ENCODE results near the gene THRB.

THRB gene

GRCh38 chr3:24303057-24303754 lies 191.4 kb downstream of the THRB start:
- TF ChIP-seq EZH2phosphoT487 (IDR thresholded peaks at IDR 0.05; ENCODE audit: borderline replicate concordance) (no peak), CTCF (conservative IDR thresholded peaks at IDR 0.05; ENCODE audit: low read length) (no peak)
- Histone ChIP-seq H3K9ac (ENCODE audit: low read depth, low read length, poor library complexity, severe bottlenecking) (no peak overlapping the region), H2AFZ (ENCODE audit: low read length) (no peak overlapping the region), H3K9me2 (replicated peaks; ENCODE audit: low read depth, low read length) (no peaks in the 10 kb centered on the region), H3K4me3 (ENCODE audit: low read length, poor library complexity, severe bottlenecking) (no peak overlapping the region), H3K27me3 (ENCODE audit: insufficient read depth, low read length, poor library complexity, severe bottlenecking) (no peaks in the 10 kb centered on the region), H3F3A (ENCODE audit: low read depth) (no peaks in the 10 kb centered on the region), H3K4me1 (ENCODE audit: insufficient read depth, low read length, poor library complexity, severe bottlenecking) (no peaks in the 10 kb centered on the region), H3K79me2 (ENCODE audit: insufficient read depth, low read length) (no peaks in the 10 kb centered on the region), H3K9me3 (ENCODE audit: insufficient read depth, low read depth, low read length) (no peaks in the 10 kb centered on the region), H3K4me2 (ENCODE audit: low read depth, low read length, poor library complexity, severe bottlenecking) (no peak overlapping the region), H4K20me1 (ENCODE audit: insufficient read depth, low read length, poor library complexity, severe bottlenecking) (no peaks in the 10 kb centered on the region), H3K36me3 (ENCODE audit: insufficient read depth, low read length) (no peaks in the 10 kb centered on the region)

GRCh38 chr3:24302396-24302795 lies 192.3 kb downstream of the THRB start:
- no peaks in the 10 kb centered on the region for H3K27me3 ChIP-seq (ENCODE audit: insufficient read depth, low read length, poor library complexity, severe bottlenecking)
- H3K9me3 ChIP-seq (ENCODE audit: insufficient read depth, low read depth, low read length), result no peaks in the 10 kb centered on the region
- no peaks in the 10 kb centered on the region for H3K9me2 ChIP-seq (replicated peaks; ENCODE audit: low read depth, low read length)
- no peak overlapping the region for H2AFZ ChIP-seq (ENCODE audit: low read length)
- H3K4me2 ChIP-seq (ENCODE audit: low read depth, low read length, poor library complexity, severe bottlenecking), result no peak overlapping the region
- no peaks in the 10 kb centered on the region for H3K79me2 ChIP-seq (ENCODE audit: insufficient read depth, low read length)
- no peak for TF ChIP-seq CTCF (conservative IDR thresholded peaks at IDR 0.05; ENCODE audit: low read length)
- TF ChIP-seq EZH2phosphoT487 (IDR thresholded peaks at IDR 0.05; ENCODE audit: borderline replicate concordance), result no peak
- no peak overlapping the region for H3K4me3 ChIP-seq (ENCODE audit: low read length, poor library complexity, severe bottlenecking)
- H4K20me1 ChIP-seq (ENCODE audit: insufficient read depth, low read length, poor library complexity, severe bottlenecking), result no peaks in the 10 kb centered on the region
- no peaks in the 10 kb centered on the region for H3F3A ChIP-seq (ENCODE audit: low read depth)
- no peak overlapping the region for H3K9ac ChIP-seq (ENCODE audit: low read depth, low read length, poor library complexity, severe bottlenecking)
- H3K36me3 ChIP-seq (ENCODE audit: insufficient read depth, low read length), result no peaks in the 10 kb centered on the region
- no peaks in the 10 kb centered on the region for H3K4me1 ChIP-seq (ENCODE audit: insufficient read depth, low read length, poor library complexity, severe bottlenecking)

GRCh38 chr3:24300949-24301348 lies 193.7 kb downstream of the THRB start:
- H3K27me3 ChIP-seq (ENCODE audit: insufficient read depth, low read length, poor library complexity, severe bottlenecking), result no peaks in the 10 kb centered on the region
- H3K36me3 ChIP-seq (ENCODE audit: insufficient read depth, low read length), result no peaks in the 10 kb centered on the region
- no peak for TF ChIP-seq CTCF (conservative IDR thresholded peaks at IDR 0.05; ENCODE audit: low read length)
- no peak for TF ChIP-seq EZH2phosphoT487 (IDR thresholded peaks at IDR 0.05; ENCODE audit: borderline replicate concordance)
- no peak overlapping the region for H3K4me3 ChIP-seq (ENCODE audit: low read length, poor library complexity, severe bottlenecking)
- H3K79me2 ChIP-seq (ENCODE audit: insufficient read depth, low read length), result no peaks in the 10 kb centered on the region
- H3K9me3 ChIP-seq (ENCODE audit: insufficient read depth, low read depth, low read length), result no peaks in the 10 kb centered on the region
- no peak overlapping the region for H3K9ac ChIP-seq (ENCODE audit: low read depth, low read length, poor library complexity, severe bottlenecking)
- H3K4me2 ChIP-seq (ENCODE audit: low read depth, low read length, poor library complexity, severe bottlenecking), result no peak overlapping the region
- H3K9me2 ChIP-seq (replicated peaks; ENCODE audit: low read depth, low read length), result no peaks in the 10 kb centered on the region
- no peaks in the 10 kb centered on the region for H3F3A ChIP-seq (ENCODE audit: low read depth)
- H2AFZ ChIP-seq (ENCODE audit: low read length), result no peak overlapping the region
- no peaks in the 10 kb centered on the region for H4K20me1 ChIP-seq (ENCODE audit: insufficient read depth, low read length, poor library complexity, severe bottlenecking)
- H3K4me1 ChIP-seq (ENCODE audit: insufficient read depth, low read length, poor library complexity, severe bottlenecking), result no peaks in the 10 kb centered on the region

Measured in Loucy (cell line).